Ectodermal cell (in vitro differentiated cells): Measurements from ENCODE around the gene CLIC1.
A peak's percentile ranks its signal among the peaks of the same experiment; 100 is the strongest.

Source experiments
- H3K27ac ChIP-seq: 2 replicates; pipeline ENCODE4 v1.7.0; 2013; ENCODE audit warnings: mild to moderate bottlenecking, low read depth, low read length; ENCODE audit not compliant: insufficient read depth, poor library complexity, severe bottlenecking
- H3K27me3 ChIP-seq: 2 replicates; pipeline ENCODE4 v1.7.0; 2013; ENCODE audit warnings: mild to moderate bottlenecking, low read length; ENCODE audit not compliant: insufficient read depth, control insufficient read depth, poor library complexity, severe bottlenecking
- H3K36me3 ChIP-seq: one replicate; pipeline ENCODE4 v1.7.0; 2013; ENCODE audit warnings: low read length; ENCODE audit not compliant: control insufficient read depth, insufficient read depth
- H3K4me1 ChIP-seq: one replicate; pipeline ENCODE4 v1.7.0; 2013; ENCODE audit warnings: low read length; ENCODE audit not compliant: control insufficient read depth, insufficient read depth
- H3K4me3 ChIP-seq: 2 replicates; pipeline ENCODE4 v1.7.0; 2013; ENCODE audit warnings: low read depth, low read length, control low read depth; ENCODE audit not compliant: insufficient read depth
- H3K9me3 ChIP-seq: 2 replicates; pipeline ENCODE4 v1.7.0; 2013; ENCODE audit warnings: mild to moderate bottlenecking, low read length, moderate library complexity; ENCODE audit not compliant: control insufficient read depth
- WGBS, 2 experiments: methylation state at CpG; one replicate each; pipeline ENCODE4 v1.1.7; 2013; ENCODE audit warnings: missing lambda C conversion rate in 2 of 2; 5-methylcytosine and 5-hydroxymethylcytosine counted together

CLIC1 gene

DNA sequence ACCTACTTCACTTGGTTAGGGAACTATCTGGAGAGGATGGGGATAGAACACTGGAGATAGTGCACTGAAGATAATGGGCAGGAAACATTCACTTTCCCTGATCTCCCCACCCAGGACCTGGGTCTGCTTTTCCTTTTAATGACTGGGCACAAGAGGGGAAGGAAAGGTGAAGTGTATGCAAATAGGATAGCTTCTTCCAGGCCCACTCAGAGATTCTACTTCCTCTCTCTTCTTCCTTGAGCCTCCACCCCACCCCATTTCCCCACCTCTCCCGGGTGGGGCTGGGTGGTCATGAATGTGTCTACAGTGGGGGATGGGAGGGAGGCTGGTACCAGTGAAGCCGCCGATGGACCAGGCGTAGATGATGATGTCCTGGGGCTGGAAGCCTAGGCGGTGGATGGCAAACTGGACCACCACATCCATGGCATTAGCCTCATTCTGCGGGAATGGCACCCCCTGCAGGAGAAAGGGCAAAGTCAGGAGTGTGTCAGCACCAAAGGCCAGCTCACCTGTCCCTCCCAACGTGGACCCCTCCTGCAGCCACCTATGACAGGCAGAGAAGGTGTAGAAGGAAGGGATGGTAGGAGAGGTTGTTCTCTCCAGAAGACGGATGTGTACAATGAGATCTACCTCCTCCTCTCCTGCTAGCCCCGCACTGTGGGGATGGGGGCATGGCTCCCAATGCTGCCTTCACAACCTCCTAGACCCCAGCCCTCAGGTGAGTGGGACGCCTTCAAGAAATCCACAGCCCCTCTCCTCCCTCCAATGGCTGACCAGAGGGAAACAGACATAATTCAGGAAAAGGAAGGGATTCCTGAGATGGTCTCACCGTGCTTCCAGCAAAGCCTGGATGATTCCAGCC is 46.9 kb downstream of the CLIC1 start:
- WGBS, 2 experiments = 84 to 88% methylated on average over 10 to 11 of the region's 11 CpGs
- no peak overlapping the region for H3K4me3 ChIP-seq

DNA sequence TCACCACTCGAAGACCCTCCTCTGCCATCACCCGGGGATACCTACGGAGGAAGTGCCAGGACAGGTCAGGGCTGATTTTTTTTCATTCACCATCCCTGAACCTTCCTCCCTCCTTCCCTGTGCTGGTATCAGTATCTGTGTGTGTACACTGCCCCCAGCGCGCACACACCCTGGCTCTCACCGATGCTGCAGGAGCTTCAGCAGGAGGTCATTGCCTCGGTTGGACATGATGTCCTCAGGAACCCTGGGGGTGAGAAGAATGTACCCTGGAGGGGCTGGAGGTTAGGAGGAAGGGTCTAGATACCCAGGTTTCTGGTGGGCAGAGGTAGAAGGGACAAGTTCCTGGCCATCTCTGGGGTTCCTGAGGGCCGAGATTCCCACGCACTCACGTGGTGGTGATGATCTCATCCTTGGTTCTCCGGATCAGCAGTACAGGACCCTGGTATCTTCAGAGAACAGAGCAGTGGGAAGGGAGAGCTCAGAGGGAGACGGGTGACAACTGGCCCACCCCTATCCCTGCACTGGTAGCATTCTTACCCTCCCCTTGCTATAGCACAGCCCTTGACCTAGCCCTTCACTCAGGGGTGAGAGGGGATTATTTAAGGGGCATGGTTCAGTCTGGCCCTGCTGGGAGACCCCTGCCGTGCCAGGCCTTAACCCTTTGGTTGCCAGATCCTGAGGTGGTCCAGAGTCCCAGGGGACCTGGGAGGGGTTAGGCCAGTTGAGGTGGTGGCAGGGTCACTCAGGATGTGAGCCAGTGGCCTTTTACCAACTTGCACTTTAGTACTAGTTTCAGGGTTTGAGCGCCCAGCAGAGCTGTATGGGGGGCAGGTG is 48.3 kb downstream of the CLIC1 start:
- WGBS, 2 experiments = 91 to 92% methylated on average over 14 of the region's 14 CpGs
- Histone ChIP-seq H3K27me3 (no peaks in the 10 kb centered on the region), H3K4me3 (no peak overlapping the region), H3K27ac (no peak overlapping the region), H3K4me1 (peaks cover 9% of the 10 kb centered on the region), H3K9me3 (no peaks in the 10 kb centered on the region), H3K36me3 (peaks cover 21% of the 10 kb centered on the region)

More for the DNA sequence above, 46.9 kb downstream of the CLIC1 start:
- no peaks in the 10 kb centered on the region for H3K27me3 ChIP-seq
- no peaks in the 10 kb centered on the region for H3K4me1 ChIP-seq
- peaks cover 23% of the 10 kb centered on the region for H3K36me3 ChIP-seq
- no peak overlapping the region for H3K27ac ChIP-seq
- no peaks in the 10 kb centered on the region for H3K9me3 ChIP-seq

DNA sequence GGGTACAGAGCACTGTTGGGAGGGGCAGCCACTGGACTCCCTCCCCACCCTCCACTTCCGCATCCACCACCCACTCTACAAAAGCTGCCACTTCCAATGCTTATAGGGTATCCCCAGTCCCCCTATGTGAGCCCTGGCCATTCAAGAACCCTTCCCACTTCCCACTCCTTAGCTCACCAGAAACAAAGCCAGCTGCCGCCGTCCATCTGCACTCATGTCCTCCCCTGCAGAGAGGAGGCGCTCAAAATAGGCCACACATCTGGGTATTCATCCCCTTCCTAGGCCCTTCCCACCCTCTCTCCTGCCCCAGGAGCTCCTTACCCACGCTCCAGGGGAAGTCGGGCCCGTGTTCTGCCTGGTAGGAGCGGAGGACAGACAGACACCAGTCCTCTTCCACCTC is 49.0 kb downstream of the CLIC1 start:
- 81% methylated on average over 8 of the region's 8 CpGs for WGBS, 2 experiments
- Histone ChIP-seq H3K36me3 (peaks cover 18% of the 10 kb centered on the region), H3K4me3 (no peak overlapping the region), H3K9me3 (no peaks in the 10 kb centered on the region), H3K27me3 (peaks cover 2% of the 10 kb centered on the region), H3K27ac (no peak overlapping the region), H3K4me1 (peaks cover 9% of the 10 kb centered on the region)

DNA sequence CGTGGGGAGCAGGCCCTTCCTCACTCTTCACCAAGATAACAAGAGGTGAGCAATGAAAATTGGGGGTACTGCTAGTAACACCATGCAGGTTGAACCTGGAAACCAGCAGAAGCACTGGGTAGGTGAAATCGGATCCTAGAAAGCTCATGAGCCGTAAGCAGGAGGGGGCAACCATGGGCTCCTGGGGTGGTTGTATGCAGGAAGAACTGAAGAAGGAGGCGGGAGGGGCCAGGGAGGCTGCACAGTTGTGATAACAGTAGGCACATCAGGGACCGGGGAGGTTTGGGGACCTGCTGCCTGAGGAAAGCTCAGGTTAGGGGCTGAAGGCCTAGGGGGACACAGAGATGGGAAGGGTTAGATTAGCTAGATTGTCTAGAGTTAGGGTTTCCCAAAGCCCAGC is 49.8 kb downstream of the CLIC1 start:
- Histone ChIP-seq H3K27me3 (peaks cover 10% of the 10 kb centered on the region), H3K36me3 (peaks cover 18% of the 10 kb centered on the region), H3K9me3 (no peaks in the 10 kb centered on the region), H3K4me1 (peaks cover 9% of the 10 kb centered on the region), H3K4me3 (no peak overlapping the region), H3K27ac (no peak overlapping the region)
- 93 to 95% methylated on average over 5 of the region's 5 CpGs for WGBS, 2 experiments

DNA sequence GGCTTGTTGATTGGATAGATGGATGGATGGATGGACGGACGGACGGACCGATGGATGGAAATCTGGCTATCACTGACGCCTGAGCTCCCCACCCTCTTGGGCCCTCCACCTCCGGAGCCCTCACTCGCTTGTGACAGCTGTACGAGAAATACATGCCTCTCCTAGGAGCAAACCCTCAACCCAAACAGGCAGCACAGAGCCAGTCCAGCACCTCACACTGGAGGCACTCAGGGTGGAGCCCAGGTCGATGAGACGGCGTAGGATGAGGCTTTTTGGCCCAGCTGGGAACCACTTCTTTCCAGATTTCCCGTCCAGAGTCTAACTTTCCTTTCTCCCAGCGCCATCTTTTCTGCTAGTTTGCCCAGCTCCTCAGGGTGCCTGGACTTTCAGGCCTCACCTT is 52.7 kb downstream of the CLIC1 start:
- no peak overlapping the region for H3K27ac ChIP-seq
- peaks cover 18% of the 10 kb centered on the region for H3K36me3 ChIP-seq
- peaks cover 22% of the 10 kb centered on the region for H3K27me3 ChIP-seq
- H3K4me3 ChIP-seq = peak overlapping the region; percentile 35
- peaks cover 9% of the 10 kb centered on the region for H3K4me1 ChIP-seq
- 72 to 73% methylated on average over 13 of the region's 13 CpGs for WGBS, 2 experiments
- no peaks in the 10 kb centered on the region for H3K9me3 ChIP-seq

GRCh38 chr6:31681135-31681671 is 55.1 kb downstream of the CLIC1 start:
- H3K27me3 ChIP-seq = peaks cover 22% of the 10 kb centered on the region
- no peak overlapping the region for H3K27ac ChIP-seq
- H3K4me3 ChIP-seq = peak overlapping the region; percentile 42
- H3K4me1 ChIP-seq = peaks cover 9% of the 10 kb centered on the region
- H3K9me3 ChIP-seq = no peaks in the 10 kb centered on the region
- WGBS, 2 experiments = 2% methylated on average over 40 of the region's 40 CpGs
- no peaks in the 10 kb centered on the region for H3K36me3 ChIP-seq
